Right lobe of liver (tissue), 4 donors: ENCODE measurements around the gene COLEC12.

Experiments
- CTCF ChIP-seq, 4 donors: fragments of 200-600 bp in 3 of 4; fragments of 450-650 bp in 1 of 4; IDR thresholded peaks; one replicate each; pipeline versions ENCODE4 v1.5.1 to v1.8.0; 2016 to 2022; ENCODE audit warnings: antibody characterized with exemption in 4 of 4, mild to moderate bottlenecking in 2 of 4
- POLR2A ChIP-seq: fragments of 450-650 bp; IDR thresholded peaks from one replicate; pipeline ENCODE4 v1.6.1; 2017; ENCODE audit warnings: antibody characterized with exemption, mild to moderate bottlenecking
- donor health status: DM: no; HTN: no; CAD: no.
- donor health status: DM: no; HTN: no; CAD: no.
- donor health status: DM: no; HTN: yes; CAD: no.

- no peak for TF ChIP-seq CTCF (IDR thresholded peaks at IDR 0.05)
- no peak for TF ChIP-seq POLR2A
Measured at GRCh38 chr18:294566-294965, 205.9 kb downstream of the COLEC12 start.
